GM12891 (cell line): ENCODE data around the gene XRRA1.

ENCODE experiments used
- POLR2A ChIP-seq: IDR thresholded peaks from 2 replicates; pipeline ENCODE4 v1.6.1; 2011; ENCODE audit warnings: low read depth, low read length, control low read depth
- POLR2AphosphoS5 ChIP-seq: IDR thresholded peaks from 2 replicates; pipeline ENCODE4 v1.6.1; 2011; ENCODE audit warnings: low read depth, low read length, control low read depth
- SPI1 ChIP-seq: IDR thresholded peaks from 2 replicates; pipeline ENCODE4 v1.6.1; 2011; ENCODE audit warnings: low read depth, low read length, control low read depth
- TAF1 ChIP-seq: IDR thresholded peaks from 2 replicates; pipeline ENCODE4 v1.6.1; 2011; ENCODE audit warnings: low read depth, low read length, control low read depth

GRCh38 chr11:74978041-74978440 is 29.1 kb upstream of the XRRA1 start:
- no peak for TF ChIP-seq SPI1
- TF ChIP-seq TAF1: no peak
- no peak for TF ChIP-seq POLR2AphosphoS5
- TF ChIP-seq POLR2A: no peak
